GM18507 (cell line): ENCODE data around the gene TOMM7.

Source experiments
- DNase-seq: peaks from one replicate; pipeline ENCODE4 v3.0.0; 2011; ENCODE audit warnings: low read depth; ENCODE audit not compliant: insufficient read length; ENCODE audit errors: extremely low spot score
- FAIRE-seq: peaks from 2 replicates; lab custom pipeline; 2011; peaks lifted over from hg19 to GRCh38; lab: Jason Lieb, UNC

Gene TOMM7

GRCh38 chr7:22822486-22823141 lies at the start of gene TOMM7:
Gene TOMM7 (minus strand): TSS chr7:22822849. CDS start chr7:22822779, 70 bp downstream.
- DNase-seq (peak; percentile 95), FAIRE-seq (peak; percentile 99)

DNA sequence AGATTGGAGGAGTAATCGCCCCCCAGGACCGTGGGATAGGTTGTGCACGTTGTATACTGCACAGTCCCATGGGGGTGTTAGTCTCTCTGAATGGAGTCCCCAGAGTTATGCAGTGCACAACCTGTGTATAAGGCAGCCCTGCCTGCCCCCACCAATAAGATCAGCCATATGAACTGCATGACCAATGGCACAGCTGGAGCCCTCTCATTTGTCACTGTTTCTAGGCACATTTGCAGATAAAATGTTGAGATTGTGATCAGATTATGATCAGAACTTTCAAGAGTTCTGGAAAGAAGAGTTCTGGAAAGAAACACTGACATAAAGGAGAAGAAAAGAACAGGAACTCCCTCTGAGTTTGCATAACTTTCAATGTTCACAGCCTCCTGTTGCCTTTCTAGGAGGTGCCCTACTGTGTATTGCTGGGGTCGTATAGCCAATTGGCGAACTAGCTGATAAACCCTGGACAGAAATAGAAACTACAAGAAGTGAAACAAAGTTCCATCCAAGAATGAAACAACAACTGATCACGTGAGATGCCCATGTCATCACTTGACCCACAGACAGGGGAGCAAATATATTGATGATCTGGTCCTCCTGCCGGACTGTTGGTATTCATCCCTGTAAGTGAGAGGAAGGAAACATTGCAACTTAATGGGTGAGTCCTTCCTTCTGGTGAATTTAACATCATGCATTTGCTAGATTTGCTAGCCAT lies 49.6 kb upstream of the TOMM7 start:
- peak; percentile 96 for FAIRE-seq
- DNase-seq = no peak

DNA sequence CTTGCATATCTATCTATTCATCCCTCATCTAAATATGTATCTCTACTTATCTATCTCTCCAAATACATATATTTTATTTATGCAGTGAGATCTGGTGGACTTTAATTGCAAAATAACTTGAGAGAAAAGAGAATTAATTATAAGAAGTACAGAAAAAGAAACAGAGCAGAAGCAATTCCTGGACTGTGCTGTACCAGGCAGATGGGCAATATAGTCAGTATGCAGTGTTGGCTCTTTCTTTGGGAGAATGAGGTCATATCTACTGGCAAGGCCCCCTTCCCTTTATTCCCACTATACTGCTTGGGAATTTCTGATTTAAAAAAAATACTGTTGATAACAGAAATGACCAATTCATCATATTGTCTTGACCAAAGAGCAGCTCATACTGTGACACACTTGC lies 49.0 kb upstream of the TOMM7 start:
- FAIRE-seq = no peak
- no peak for DNase-seq

GRCh38 chr7:22868509-22868908 lies 45.9 kb upstream of the TOMM7 start:
- FAIRE-seq = no peak

DNA sequence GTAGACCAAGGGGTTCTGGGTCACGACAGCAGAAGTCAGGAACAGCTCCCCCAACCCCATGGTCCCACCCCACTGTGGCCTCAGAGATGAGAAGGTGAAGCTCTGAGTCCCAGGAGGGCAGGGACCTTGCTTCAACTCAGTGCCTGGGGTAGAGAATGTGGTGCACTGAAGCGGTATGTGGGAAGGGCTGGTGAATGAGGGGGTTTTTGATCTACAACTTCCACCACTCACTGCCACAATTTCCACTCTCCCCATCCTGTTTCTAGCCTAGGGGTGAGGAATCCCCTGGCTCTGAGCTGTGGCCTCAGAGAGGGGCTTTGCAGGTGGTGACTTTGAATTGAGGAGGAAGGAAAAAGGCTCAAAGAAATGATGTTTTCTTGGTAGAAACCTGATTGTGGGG lies 44.9 kb upstream of the TOMM7 start:
- FAIRE-seq = peak; percentile 63
- DNase-seq = no peak

More at GRCh38 chr7:22868509-22868908, 45.9 kb upstream of the TOMM7 start:
- no peak for DNase-seq

- DNase-seq = no peak
- FAIRE-seq = no peak
These were observed 44.4 kb upstream of the TOMM7 start for GRCh38 chr7:22867003-22867402.

GRCh38 chr7:22865602-22865960 lies 42.9 kb upstream of the TOMM7 start:
- DNase-seq (no peak), FAIRE-seq (no peak)

- no peak for DNase-seq
- FAIRE-seq = no peak
These were observed 42.4 kb upstream of the TOMM7 start for GRCh38 chr7:22864855-22865601.

- DNase-seq = no peak
- FAIRE-seq = no peak
These were observed 41.7 kb upstream of the TOMM7 start for GRCh38 chr7:22864301-22864700.

- DNase-seq (no peak), FAIRE-seq (no peak)
These were observed 40.7 kb upstream of the TOMM7 start for GRCh38 chr7:22863156-22863899.

- DNase-seq (no peak), FAIRE-seq (no peak)
These were observed 38.9 kb upstream of the TOMM7 start for GRCh38 chr7:22861576-22861975.

GRCh38 chr7:22860784-22861482 lies 38.3 kb upstream of the TOMM7 start:
- DNase-seq = no peak
- FAIRE-seq = peak; percentile 24

GRCh38 chr7:22860337-22860736 lies 37.7 kb upstream of the TOMM7 start:
- no peak for DNase-seq
- FAIRE-seq = no peak

GRCh38 chr7:22859641-22860290 lies 37.1 kb upstream of the TOMM7 start:
- DNase-seq (no peak), FAIRE-seq (no peak)

GRCh38 chr7:22858640-22859561 lies 36.3 kb upstream of the TOMM7 start:
- FAIRE-seq (no peak), DNase-seq (no peak)

- DNase-seq (no peak), FAIRE-seq (no peak)
These were observed 35.6 kb upstream of the TOMM7 start for GRCh38 chr7:22858274-22858639.

- DNase-seq = no peak
- FAIRE-seq = no peak
These were observed 33.8 kb upstream of the TOMM7 start for GRCh38 chr7:22856416-22856815.

DNA sequence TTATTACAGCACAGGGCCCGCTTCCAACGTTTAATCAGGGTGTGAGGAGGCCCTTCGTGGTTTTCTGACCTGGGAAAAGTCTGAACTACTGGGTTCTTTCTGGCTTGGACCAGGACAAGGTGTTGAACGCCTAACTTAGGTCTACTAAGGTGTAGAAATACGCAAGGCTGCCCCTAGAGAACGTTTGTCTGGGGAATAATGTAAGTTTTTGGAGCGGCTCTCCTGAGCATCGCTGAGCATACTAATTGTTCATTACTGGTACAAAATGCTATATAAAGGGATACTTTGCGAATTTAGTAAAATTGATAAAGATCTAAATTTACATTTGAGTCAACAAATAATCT lies 32.4 kb upstream of the TOMM7 start:
- FAIRE-seq = peak; percentile 63

More for the DNA sequence above, 32.4 kb upstream of the TOMM7 start:
- no peak for DNase-seq
